ENCODE results near the gene MYT1. TPM values are rescaled to one million over a fixed set of nuclear protein-coding genes. Genes with fewer than 3 reads are reported as not detected.

MYT1 gene
- total RNA-seq, 1 experiment from 2014 or later, result 0.22 TPM

- Histone ChIP-seq H3K27me3 (ENCODE audit: low read length) (peaks cover 6% of the 10 kb centered on the region; the same call in 1 of the 2 replicates), H3K4me3 (ENCODE audit: low read length) (peak within 1 kb of the TSS; percentile 97), H3K9me3 (ENCODE audit: low read length) (no peaks in the 10 kb centered on the region), H3K36me3 (ENCODE audit: low read depth, low read length) (no peaks in the 10 kb centered on the region), H3K4me1 (ENCODE audit: insufficient read depth, low read length) (peaks cover 16% of the 10 kb centered on the region), H3F3A (ENCODE audit: low read length, unreplicated experiment) (no peaks in the 10 kb centered on the region), H2AFZ (ENCODE audit: low read length) (peak within 1 kb of the TSS; percentile 100), H3K79me2 (ENCODE audit: low read length) (peaks cover 34% of the 10 kb centered on the region), H3K4me2 (ENCODE audit: low read length) (peak within 1 kb of the TSS; percentile 97), H4K20me1 (ENCODE audit: low read length) (no peaks in the 10 kb centered on the region), H3K9me2 (replicated peaks; ENCODE audit: low read length) (no peaks in the 10 kb centered on the region), H3K27ac (ENCODE audit: low read length) (0 out of 2 replicates have a peak within 1 kb of the TSS, but pooled peaks have one; percentile 21), H3K9ac (ENCODE audit: low read length) (peak within 1 kb of the TSS; percentile 91)
- ATAC-seq (peak; percentile 91), DNase-seq (peak; percentile 88)
- BruUV-seq (replicated peaks), result no TSS peak
- TF ChIP-seq EZH2phosphoT487 (IDR thresholded peaks at IDR 0.05; ENCODE audit: borderline replicate concordance, low read length) (no peak), EZH2 (IDR thresholded peaks at IDR 0.05; ENCODE audit: low read length, unreplicated experiment) (no peak)
- ChIA-PET CTCF (interaction anchor here (0.5 kb wide), 1 partner anchor 19 kb away, joined by 4 read pairs; no protein-coding TSS in a partner anchor), POLR2A (ENCODE audit: unreplicated experiment) (interaction anchor here (0.7 kb wide), 1 partner anchor 720 kb away, joined by 3 read pairs; no protein-coding TSS in a partner anchor)
- intact Hi-C loops (cut with micrococcal nuclease), result no loop called here
These were observed 91.4 kb downstream of the MYT1 start, which contains the start of gene PCMTD2 for GRCh38 chr20:64255361-64256281. Gene PCMTD2, plus strand, starts transcription at chr20:64255748. Its CDS starts 4,218 bp downstream, at chr20:64259966.

- H3K79me2 ChIP-seq (ENCODE audit: low read length), result peaks cover 34% of the 10 kb centered on the region
- POLR2A ChIA-PET (ENCODE audit: unreplicated experiment), result no interaction called here
- H4K20me1 ChIP-seq (ENCODE audit: low read length), result no peaks in the 10 kb centered on the region
- peak overlapping the region; percentile 89 for H2AFZ ChIP-seq (ENCODE audit: low read length)
- CTCF ChIA-PET, result interaction anchor here (0.5 kb wide), 1 partner anchor 18 kb away, joined by 4 read pairs; no protein-coding TSS in a partner anchor
- no peaks in the 10 kb centered on the region for H3K27me3 ChIP-seq (ENCODE audit: low read length)
- ATAC-seq (no peak; the same call in 1 of the 2 replicates), DNase-seq (no peak)
- H3K9me3 ChIP-seq (ENCODE audit: low read length), result no peaks in the 10 kb centered on the region
- H3K4me1 ChIP-seq (ENCODE audit: insufficient read depth, low read length), result peaks cover 16% of the 10 kb centered on the region
- BruUV-seq (replicated peaks), result TSS peak; percentile 44
- H3K4me2 ChIP-seq (ENCODE audit: low read length), result peak overlapping the region; percentile 97
- H3K27ac ChIP-seq (ENCODE audit: low read length), result 0 out of 2 replicates have a peak overlapping the region, but pooled peaks have one; percentile 21
- H3K9ac ChIP-seq (ENCODE audit: low read length), result peak overlapping the region; percentile 91
- H3K36me3 ChIP-seq (ENCODE audit: low read depth, low read length), result no peaks in the 10 kb centered on the region; the same call in 1 of the 2 replicates
- no peaks in the 10 kb centered on the region for H3F3A ChIP-seq (ENCODE audit: low read length, unreplicated experiment)
- no peak for TF ChIP-seq EZH2phosphoT487 (IDR thresholded peaks at IDR 0.05; ENCODE audit: borderline replicate concordance, low read length)
- TF ChIP-seq EZH2 (IDR thresholded peaks at IDR 0.05; ENCODE audit: low read length, unreplicated experiment), result no peak
- no peak for TF ChIP-seq CTCF (conservative IDR thresholded peaks at IDR 0.05; ENCODE audit: low read depth, low read length)
- intact Hi-C loops (cut with micrococcal nuclease), result no loop called here
- H3K4me3 ChIP-seq (ENCODE audit: low read length), result peak overlapping the region; percentile 97
- H3K9me2 ChIP-seq (replicated peaks; ENCODE audit: low read length), result no peaks in the 10 kb centered on the region
These were observed 92.2 kb downstream of the MYT1 start for GRCh38 chr20:64256282-64256935.

- Histone ChIP-seq H4K20me1 (ENCODE audit: low read length) (no peaks in the 10 kb centered on the region), H3K4me1 (ENCODE audit: insufficient read depth, low read length) (peaks cover 16% of the 10 kb centered on the region), H3F3A (ENCODE audit: low read length, unreplicated experiment) (no peaks in the 10 kb centered on the region), H3K9ac (ENCODE audit: low read length) (no peak overlapping the region), H2AFZ (ENCODE audit: low read length) (no peak overlapping the region), H3K4me3 (ENCODE audit: low read length) (peak overlapping the region; percentile 97; the same call in 1 of the 2 replicates), H3K9me3 (ENCODE audit: low read length) (no peaks in the 10 kb centered on the region), H3K27me3 (ENCODE audit: low read length) (no peaks in the 10 kb centered on the region), H3K36me3 (ENCODE audit: low read depth, low read length) (no peaks in the 10 kb centered on the region; the same call in 1 of the 2 replicates), H3K79me2 (ENCODE audit: low read length) (peaks cover 34% of the 10 kb centered on the region), H3K27ac (ENCODE audit: low read length) (no peak overlapping the region), H3K9me2 (replicated peaks; ENCODE audit: low read length) (no peaks in the 10 kb centered on the region), H3K4me2 (ENCODE audit: low read length) (peak overlapping the region; percentile 97)
- ATAC-seq (no peak), DNase-seq (no peak)
- ChIA-PET POLR2A (ENCODE audit: unreplicated experiment) (no interaction called here), CTCF (no interaction called here)
- no TSS peak for BruUV-seq (replicated peaks)
- intact Hi-C loops (cut with micrococcal nuclease), result no loop called here
- no peak for TF ChIP-seq EZH2 (IDR thresholded peaks at IDR 0.05; ENCODE audit: low read length, unreplicated experiment)
- TF ChIP-seq EZH2phosphoT487 (IDR thresholded peaks at IDR 0.05; ENCODE audit: borderline replicate concordance, low read length), result no peak
- no peak for TF ChIP-seq CTCF (conservative IDR thresholded peaks at IDR 0.05; ENCODE audit: low read depth, low read length)
These were observed 93.0 kb downstream of the MYT1 start for GRCh38 chr20:64257107-64257757.

Measured in PC-3 (cell line).